Suprapubic skin (tissue), 4 donors: ENCODE data around the gene FNIP1. TPM values are rescaled to one million over a fixed set of nuclear protein-coding genes. Genes with fewer than 3 reads are reported as not detected.
"Not testable (repeated sequence)": the region's sequence is repeated elsewhere in the genome, so short reads cannot be mapped to it uniquely, and the experiment has no call there.

Experiments used
- DNase-seq, 2 donors: peaks; one replicate each; pipeline ENCODE4 v3.0.0-alpha.2; 2019; ENCODE audit warnings: low spot score in 2 of 2
- H3K27ac ChIP-seq: fragments of 200-600 bp; sonication (generic); one replicate; pipeline ENCODE4 v1.5.1; 2019
- H3K27me3 ChIP-seq: fragments of 200-600 bp; sonication (generic); one replicate; pipeline ENCODE4 v1.5.1; 2019
- H3K36me3 ChIP-seq: fragments of 200-600 bp; sonication (generic); one replicate; pipeline ENCODE4 v1.5.1; 2019
- H3K4me1 ChIP-seq: fragments of 200-600 bp; sonication (generic); one replicate; pipeline ENCODE4 v1.5.1; 2019
- H3K4me3 ChIP-seq: fragments of 200-600 bp; sonication (generic); one replicate; pipeline ENCODE4 v1.5.1; 2019; ENCODE audit warnings: mild to moderate bottlenecking
- H3K9me3 ChIP-seq: fragments of 200-600 bp; sonication (generic); one replicate; pipeline ENCODE4 v1.5.1; 2019
- EP300 ChIP-seq: sonication (generic); formaldehyde crosslinking; IDR thresholded peaks from one replicate; pipeline ENCODE4 v1.6.1; 2017; ENCODE audit warnings: antibody characterized with exemption
- POLR2A ChIP-seq, 2 donors: fragments of 450-650 bp; IDR thresholded peaks; one replicate each; pipeline ENCODE4 v1.6.1; 2017; ENCODE audit warnings: antibody characterized with exemption in 2 of 2, mild to moderate bottlenecking in 2 of 2, moderate library complexity in 2 of 2
- POLR2AphosphoS5 ChIP-seq, 3 donors: sonication (generic); formaldehyde crosslinking; IDR thresholded peaks; one replicate each; pipeline ENCODE4 v1.6.1; 2017; ENCODE audit warnings: antibody characterized with exemption in 3 of 3
- WGBS: methylation state at CpG from one replicate; pipeline ENCODE4 v1.1.5; 2018; 5-methylcytosine and 5-hydroxymethylcytosine counted together
- total RNA-seq, 4 donors: library from RNA; depleted of rRNA; stranded (reverse); fragments of >200 nt; gene quantifications; one replicate each; pipeline ENCODE4 v1.1.0, GENCODE V29; 2016
- TF ChIP-seq, protein P1 (sequence below), 2 donors: fragments of 200-600 bp in 1 of 2; fragments of 450-650 bp in 1 of 2; sonication (generic) in 1 of 2; IDR thresholded peaks; one replicate each; pipeline ENCODE4 v1.5.1; 2016 to 2019; ENCODE audit warnings: antibody characterized with exemption in 2 of 2, mild to moderate bottlenecking in 1 of 2, moderate library complexity in 1 of 2

FNIP1 gene
- total RNA-seq, 4 donors from 2014 or later = 24.6 to 65.4 (median 26.9) TPM

DNA sequence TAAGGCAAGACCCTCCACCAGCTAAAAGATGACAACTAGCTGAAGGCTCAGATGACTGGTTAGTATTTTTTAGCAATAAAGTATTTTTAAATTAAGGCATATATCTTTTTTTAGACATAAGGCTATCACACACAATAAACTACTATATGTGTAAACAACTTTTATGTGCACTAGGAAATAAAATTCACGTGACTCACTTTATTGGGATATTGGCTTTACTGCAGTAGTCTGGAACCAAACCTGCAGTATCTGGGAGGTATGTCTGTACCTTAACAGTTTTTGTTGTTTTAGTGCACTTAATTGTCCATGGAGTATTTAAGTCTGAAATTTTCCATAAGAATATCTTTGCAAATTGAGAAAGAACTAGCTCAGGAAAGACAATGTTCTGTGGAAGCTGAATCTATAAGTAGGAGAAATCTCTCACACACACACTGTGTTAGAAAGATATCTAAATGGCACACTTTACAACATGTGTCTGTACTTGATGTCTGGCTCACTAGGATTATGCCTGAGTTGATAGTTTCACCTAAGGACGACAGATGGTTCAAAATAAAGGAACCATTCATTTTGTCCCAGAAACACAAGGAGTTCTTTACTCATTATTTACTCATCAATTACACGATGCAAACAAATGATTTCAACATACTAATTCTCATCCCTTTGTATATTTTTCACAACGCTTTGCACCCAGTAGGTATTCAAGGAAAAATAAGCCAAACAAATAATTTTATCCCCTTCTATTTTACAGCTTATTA lies 166.4 kb downstream of the FNIP1 start:
- Histone ChIP-seq H3K27ac (no peak overlapping the region), H3K36me3 (no peaks in the 10 kb centered on the region), H3K27me3 (no peaks in the 10 kb centered on the region), H3K4me3 (no peak overlapping the region), H3K9me3 (no peaks in the 10 kb centered on the region), H3K4me1 (peaks cover 29% of the 10 kb centered on the region)
- DNase-seq = no peak
- WGBS = 63% methylated on average over 4 of the region's 4 CpGs
- TF ChIP-seq POLR2A (IDR thresholded peaks at IDR 0.05) = no peak
- TF ChIP-seq, protein P1, sequence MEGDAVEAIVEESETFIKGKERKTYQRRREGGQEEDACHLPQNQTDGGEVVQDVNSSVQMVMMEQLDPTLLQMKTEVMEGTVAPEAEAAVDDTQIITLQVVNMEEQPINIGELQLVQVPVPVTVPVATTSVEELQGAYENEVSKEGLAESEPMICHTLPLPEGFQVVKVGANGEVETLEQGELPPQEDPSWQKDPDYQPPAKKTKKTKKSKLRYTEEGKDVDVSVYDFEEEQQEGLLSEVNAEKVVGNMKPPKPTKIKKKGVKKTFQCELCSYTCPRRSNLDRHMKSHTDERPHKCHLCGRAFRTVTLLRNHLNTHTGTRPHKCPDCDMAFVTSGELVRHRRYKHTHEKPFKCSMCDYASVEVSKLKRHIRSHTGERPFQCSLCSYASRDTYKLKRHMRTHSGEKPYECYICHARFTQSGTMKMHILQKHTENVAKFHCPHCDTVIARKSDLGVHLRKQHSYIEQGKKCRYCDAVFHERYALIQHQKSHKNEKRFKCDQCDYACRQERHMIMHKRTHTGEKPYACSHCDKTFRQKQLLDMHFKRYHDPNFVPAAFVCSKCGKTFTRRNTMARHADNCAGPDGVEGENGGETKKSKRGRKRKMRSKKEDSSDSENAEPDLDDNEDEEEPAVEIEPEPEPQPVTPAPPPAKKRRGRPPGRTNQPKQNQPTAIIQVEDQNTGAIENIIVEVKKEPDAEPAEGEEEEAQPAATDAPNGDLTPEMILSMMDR (IDR thresholded peaks at IDR 0.05) = no peak

DNA sequence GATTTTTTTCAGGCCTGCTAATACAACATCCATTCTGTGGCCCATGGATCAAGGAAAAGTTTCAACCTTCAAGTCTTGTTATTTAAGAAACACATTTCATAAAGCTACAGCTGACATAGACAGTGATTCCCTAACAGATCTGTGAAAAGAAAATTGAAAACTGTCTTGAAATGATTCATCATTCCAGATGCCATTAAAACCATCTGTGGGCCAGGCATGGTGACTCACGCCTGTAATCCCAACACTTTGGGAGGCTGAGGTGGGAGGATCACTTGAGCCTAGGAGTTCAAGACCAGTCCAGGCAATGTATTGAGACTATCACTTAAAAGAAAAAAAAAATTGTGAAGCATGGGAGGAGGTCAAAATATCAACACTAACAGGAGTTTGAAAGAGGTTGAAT lies 167.8 kb downstream of the FNIP1 start:
- Histone ChIP-seq H3K4me1 (peaks cover 28% of the 10 kb centered on the region), H3K4me3 (no peak overlapping the region), H3K9me3 (no peaks in the 10 kb centered on the region), H3K36me3 (no peaks in the 10 kb centered on the region), H3K27me3 (no peaks in the 10 kb centered on the region), H3K27ac (no peak overlapping the region)
- no peak for DNase-seq
- TF ChIP-seq POLR2AphosphoS5 (IDR thresholded peaks at IDR 0.05) (no peak), EP300 (no peak), POLR2A (IDR thresholded peaks at IDR 0.05) (no peak)
- TF ChIP-seq, protein P1 (IDR thresholded peaks at IDR 0.05) = no peak
- 77% methylated on average over 1 of the region's 1 CpG for WGBS

DNA sequence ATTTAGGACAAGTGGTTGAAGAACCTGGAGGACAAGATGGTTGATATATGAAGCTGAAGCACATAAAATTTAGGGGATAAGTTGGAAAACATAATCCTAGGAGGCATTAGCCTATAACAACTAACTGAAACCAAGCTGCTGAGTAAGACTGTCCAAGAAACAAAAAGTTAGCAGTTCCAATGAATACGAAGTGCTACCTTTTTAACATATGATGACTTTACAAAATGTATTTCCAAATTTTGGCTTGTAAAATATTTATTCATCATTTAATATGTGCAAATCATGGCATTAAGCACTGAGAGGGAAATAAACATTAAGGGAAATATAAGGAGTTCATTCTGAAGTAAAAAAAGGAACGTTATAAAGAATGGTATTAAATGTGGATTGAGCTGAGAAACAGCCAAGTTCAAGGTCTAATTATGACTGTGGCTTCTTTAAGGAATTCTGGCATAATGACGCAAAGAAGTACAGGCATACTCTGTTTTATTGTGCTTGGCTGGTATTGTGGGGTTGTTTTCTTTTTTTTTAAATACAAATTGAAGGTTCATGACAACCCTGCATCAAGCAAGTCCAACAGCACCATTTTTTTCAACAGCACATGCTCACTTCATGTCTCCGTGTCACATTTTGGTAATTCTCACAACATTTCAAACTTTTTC lies 169.5 kb downstream of the FNIP1 start:
- no peaks in the 10 kb centered on the region for H3K9me3 ChIP-seq
- TF ChIP-seq POLR2A (IDR thresholded peaks at IDR 0.05) (no peak), POLR2AphosphoS5 (IDR thresholded peaks at IDR 0.05) (no peak), EP300 (no peak)
- TF ChIP-seq, protein P1 (IDR thresholded peaks at IDR 0.05) = no peak
- no peaks in the 10 kb centered on the region for H3K36me3 ChIP-seq
- no peak for DNase-seq
- peaks cover 13% of the 10 kb centered on the region for H3K4me1 ChIP-seq
- H3K4me3 ChIP-seq = no peak overlapping the region
- WGBS = 68% methylated on average over 4 of the region's 4 CpGs
- no peaks in the 10 kb centered on the region for H3K27me3 ChIP-seq
- no peak overlapping the region for H3K27ac ChIP-seq

DNA sequence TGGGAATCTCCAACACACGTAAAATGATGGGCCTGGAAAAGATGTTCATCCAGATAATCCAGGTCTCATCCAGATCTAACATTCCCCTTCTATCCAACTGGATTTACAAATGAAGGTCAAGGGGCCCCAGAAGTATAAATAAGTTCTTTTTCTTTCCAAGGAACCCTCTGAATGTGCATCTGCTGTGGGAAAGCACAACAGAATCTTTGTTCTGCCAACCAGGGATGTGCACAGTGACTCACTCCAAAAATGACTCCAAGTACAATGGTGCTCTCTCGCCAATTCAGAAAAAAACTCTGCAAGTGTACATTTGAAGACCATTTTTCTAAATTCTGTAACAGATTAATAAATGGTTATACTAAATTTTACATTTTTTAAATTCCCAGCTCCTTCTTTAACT lies 174.2 kb downstream of the FNIP1 start:
- Histone ChIP-seq H3K4me3 (no peak overlapping the region), H3K27ac (no peak overlapping the region), H3K9me3 (no peaks in the 10 kb centered on the region), H3K4me1 (peaks cover 4% of the 10 kb centered on the region), H3K27me3 (no peaks in the 10 kb centered on the region), H3K36me3 (no peaks in the 10 kb centered on the region)
- WGBS = 61% methylated on average over 2 of the region's 2 CpGs
- TF ChIP-seq POLR2A (IDR thresholded peaks at IDR 0.05) = no peak
- no peak for TF ChIP-seq POLR2AphosphoS5 (IDR thresholded peaks at IDR 0.05)
- TF ChIP-seq, protein P1 (IDR thresholded peaks at IDR 0.05) = no peak
- no peak for TF ChIP-seq EP300
- DNase-seq = no peak

DNA sequence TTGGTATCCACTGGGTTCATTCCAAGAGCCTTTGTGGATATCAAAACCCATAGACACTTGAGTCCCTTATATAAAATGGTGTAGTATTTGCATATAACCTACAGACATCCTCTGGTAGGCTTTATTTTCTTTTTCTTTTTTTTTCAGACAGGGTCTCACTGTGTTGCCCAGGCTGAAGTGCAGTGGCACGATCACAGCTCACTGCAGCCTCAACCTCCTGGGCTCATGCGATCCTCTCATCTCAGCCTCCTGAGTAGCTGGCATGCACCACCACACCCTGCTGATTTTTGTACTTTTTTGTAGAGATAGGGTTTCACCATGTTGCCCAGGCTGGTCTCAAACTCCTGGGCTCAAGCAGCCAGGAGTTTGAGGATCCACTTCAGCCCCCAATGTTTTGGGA lies 175.7 kb downstream of the FNIP1 start:
- H3K4me1 ChIP-seq, H3K9me3 ChIP-seq, H3K36me3 ChIP-seq, H3K27me3 ChIP-seq, H3K4me3 ChIP-seq, DNase-seq, H3K27ac ChIP-seq: not testable (repeated sequence)
- 98% methylated on average over 2 of the region's 2 CpGs for WGBS
